GM18868 (cell line): ENCODE data around the gene DHODH.

Experiments used
- ATAC-seq: cut with Tn5 transposase; IDR thresholded peaks from one replicate; pipeline ENCODE4 v1.9.1; 2021; ENCODE audit warnings: mild to moderate bottlenecking, moderate library complexity; ENCODE audit not compliant: unreplicated experiment

DHODH gene

DNA sequence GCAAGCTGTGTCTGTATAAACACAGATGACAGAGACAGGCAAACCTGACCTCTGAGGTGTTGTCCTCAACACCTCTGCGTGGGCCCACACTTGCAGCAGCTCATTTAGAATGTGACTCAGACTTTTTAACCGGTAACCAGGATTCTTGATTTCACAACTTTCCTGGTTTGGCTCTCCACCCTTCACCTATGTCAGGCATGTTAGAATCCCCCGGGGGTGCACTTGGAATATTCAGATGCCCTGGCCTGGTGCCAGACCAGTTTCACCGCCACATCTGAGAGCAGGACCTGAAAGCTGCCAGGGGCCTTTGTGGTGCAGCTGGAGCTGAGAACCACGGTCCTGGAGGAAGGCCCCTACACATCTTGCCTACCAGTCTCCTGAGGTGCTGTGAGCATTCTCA, 4.8 kb downstream of the DHODH start:
- ATAC-seq: no peak

DNA sequence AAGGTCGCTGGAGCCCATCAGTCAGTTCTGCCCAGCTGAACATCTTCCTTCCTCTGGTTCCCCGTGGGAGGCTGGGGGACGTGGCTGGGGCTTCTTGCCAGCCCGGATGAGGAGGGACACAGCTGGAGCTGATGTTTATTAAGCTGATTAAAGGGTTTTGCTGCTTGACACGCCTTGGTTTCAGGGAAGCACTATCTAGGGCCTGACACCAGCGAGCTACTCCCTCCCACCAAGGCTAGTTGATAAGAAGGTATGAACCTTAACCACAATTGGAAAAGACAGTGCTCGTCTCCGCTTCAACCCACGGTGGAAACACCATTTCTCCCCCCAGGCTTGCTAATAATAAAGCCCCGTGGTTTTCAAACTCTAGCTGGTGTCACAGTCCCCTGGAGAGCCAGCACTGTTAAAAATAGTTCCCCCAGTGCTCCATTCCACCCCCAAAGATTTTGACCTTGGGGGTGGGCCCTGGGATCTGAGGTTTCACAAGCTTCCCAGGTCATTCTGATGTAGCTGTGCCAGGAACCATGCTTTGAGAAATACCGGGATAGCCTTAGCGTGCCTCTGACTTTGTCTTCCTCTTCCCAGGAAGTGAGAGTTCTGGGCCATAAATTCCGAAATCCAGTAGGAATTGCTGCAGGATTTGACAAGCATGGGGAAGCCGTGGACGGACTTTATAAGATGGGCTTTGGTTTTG, 5.5 kb downstream of the DHODH start:
- no peak for ATAC-seq

DNA sequence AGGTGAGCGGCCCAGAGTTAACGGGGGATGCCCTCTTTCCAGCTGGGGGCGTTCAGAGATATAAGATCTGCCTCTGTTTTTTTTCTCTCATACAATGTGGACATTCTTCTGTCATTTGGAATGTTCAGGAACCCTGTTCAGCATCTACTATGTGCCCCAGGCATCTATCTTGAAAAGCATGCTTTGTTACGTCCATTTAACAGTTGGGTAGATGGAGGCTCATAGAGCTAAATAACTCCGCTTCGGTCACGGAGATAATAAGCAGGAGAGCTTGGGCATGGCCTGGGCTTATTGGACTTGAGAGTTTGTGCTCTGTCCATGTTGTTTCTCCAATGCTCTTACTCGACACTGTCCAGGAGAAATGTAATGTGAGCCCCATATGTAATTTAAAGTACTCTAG, 6.1 kb downstream of the DHODH start:
- ATAC-seq: no peak

DNA sequence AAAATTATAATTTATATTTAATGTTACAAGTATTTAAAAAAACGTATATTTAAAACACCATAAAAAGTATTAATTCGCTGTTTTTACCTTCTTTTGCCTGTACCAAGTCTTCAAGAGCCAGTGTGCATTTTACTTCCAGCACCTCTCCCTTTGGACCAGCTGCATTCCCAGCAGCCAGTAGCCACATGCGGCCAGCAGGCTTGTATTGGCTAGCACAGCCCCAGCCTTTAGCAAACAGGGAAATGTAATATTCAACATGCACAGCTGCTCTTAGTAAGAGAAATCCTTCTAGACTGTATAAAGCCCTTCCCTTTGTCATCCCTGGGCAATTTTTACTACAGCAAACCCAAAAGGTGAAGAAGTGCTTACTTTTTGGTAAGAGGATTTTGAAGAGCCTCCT, 6.6 kb downstream of the DHODH start:
- no peak for ATAC-seq

DNA sequence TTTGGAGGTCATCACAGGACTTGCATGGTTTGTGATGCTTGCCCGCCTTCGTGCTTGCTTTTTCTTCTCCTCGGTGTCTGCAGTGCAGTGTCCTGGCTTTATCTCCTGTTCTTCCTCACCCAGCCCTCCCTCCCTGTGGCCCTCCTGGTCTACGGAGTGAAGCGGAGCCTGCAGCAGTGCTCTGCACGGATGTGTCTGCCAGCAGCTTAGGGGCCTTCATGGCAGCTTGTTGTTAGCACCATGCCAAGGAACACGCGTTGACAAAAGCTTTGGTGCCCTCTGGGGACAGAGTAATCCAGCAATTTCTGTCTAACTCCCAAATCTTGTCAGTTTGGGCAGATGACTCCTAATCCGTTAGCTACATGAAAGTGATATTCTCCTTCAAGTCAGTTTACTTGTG, 9.9 kb downstream of the DHODH start:
- no peak for ATAC-seq

DNA sequence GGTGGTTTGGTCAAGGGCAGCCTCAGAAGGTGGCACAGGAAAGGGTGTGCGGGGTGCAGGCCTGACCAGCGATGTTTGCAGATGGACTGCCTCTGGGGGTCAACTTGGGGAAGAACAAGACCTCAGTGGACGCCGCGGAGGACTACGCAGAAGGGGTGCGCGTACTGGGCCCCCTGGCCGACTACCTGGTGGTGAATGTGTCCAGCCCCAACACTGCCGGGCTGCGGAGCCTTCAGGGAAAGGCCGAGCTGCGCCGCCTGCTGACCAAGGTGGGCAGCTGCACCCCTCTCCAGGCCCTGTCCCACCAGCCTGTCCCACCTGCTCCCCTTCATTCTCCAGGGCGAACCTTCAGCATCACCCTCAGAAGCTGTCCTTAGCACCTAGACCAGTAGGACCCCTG, 12.5 kb downstream of the DHODH start:
- ATAC-seq: no peak

DNA sequence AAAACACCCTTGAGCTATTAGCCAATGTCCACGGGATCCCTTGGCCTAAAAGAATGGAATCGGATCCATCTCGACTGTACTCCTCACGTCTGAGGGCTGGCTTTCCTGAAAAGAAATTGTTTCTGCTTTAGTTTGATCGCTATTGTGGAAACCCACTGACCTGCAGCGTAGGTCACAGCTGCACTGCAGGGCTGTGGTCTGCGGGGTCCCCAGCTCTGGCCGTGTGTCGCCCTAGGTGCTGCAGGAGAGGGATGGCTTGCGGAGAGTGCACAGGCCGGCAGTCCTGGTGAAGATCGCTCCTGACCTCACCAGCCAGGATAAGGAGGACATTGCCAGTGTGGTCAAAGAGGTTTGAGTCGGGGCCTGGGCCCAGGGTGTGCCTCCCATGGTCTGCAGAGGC, 13.6 kb downstream of the DHODH start:
- ATAC-seq: no peak

DNA sequence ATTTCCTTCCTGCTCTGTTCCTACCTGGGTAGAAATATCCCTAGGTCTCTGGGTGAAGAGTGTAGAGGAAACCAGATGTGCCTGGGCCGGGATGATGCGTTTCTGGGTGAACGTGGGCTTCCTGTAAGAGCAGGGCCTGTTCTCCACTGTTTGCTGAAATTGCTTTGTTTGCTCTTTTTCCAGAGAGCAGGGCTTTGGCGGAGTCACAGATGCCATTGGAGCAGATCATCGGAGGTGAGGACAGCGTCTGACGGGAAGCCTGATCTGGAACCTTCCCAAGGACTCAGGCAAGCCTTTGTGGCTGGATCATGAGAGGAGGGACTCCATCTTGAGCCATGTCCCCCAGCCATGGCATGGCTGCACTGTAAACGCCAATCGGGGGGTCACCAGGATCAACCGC, 15.4 kb downstream of the DHODH start:
- no peak for ATAC-seq

DNA sequence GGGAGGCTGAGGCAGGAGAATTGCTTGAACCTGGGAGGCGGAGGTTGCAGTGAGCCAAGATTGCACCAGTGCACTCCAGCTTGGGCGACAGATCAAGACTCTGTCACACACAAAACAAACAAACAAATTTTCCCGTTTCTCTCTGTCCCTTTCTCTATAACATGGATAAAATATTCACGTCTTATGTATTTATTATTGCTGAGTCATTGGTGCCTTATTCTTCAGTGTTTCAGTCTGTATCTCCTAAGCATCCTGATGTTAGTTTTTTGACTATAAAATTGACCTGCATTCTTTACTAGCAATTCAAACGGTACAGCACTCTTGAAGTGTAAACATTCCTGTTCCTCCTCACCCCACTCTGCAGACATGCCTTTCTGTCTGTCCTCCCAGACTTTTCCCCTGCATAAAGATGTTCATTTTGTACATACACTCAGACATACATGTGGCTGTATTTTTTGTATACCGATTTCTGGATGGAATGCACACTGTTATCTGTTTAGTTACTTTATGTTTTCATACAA, 16.4 kb downstream of the DHODH start:
- no peak for ATAC-seq

DNA sequence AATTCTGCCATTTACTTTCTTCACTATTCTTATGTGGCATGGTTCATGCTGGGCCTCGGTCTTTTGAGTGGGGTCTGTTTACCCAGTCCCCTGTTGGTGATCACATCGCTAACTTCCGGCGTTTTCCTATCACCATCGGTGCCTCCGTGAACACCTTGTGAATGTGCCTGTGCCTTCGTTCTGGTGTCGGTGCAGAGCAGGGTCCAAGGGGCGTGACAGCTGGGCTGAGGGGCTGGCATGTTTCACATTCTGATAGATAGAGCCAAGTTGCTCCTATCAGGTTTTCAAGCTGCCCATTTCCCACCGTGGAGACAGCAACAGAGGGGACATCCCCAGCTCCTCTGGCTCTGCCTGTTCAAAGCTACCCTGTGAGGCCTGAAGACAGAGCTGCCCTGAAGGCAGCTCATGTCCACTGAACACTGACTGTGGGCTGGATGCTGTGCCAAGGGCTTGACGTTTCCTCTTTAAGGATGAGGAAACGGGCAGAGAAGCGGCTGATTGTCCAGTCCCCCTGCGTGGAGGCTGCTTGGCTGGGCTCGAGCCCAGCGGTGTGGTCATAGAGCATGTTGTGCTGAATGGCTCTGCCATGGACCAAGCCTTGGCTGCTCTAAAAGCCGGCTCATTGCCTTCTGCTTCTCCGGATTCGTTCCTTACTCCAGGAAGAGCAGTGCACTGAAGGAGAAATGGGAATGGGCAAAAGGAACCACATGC, 17.0 kb downstream of the DHODH start:
- ATAC-seq: no peak

DNA sequence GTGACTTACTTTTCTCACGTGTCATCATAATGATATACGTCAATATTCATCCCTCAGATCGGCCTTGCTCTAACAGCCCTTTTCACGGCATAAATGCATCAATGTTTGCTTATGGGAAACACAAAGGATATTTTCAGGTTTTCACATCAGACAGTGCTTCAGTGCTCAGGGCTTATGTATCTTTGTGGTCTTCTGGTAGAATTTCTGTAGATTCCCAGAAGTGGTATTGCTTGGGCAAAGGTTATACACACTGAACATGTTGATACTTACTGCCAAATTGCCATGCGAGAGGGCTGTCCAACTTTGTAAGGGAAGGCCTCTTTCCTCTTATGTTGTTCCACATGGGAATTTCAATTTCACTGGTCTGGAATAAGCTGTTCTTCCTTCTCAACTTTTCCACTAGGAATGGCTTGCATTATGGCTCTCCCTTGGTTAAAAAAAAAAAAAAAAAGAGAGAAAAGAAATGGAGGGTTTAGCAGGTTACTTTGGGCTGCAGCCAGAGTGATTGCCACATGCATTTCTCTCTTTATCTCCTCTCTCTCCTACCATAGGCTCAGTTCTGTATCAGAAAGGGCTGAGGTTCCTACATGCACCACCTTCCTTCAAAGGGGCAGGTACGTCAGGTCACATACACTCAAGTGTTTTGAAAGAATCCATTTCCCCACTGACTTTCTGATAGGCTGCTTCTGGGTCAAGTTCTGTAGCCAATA, 19.3 kb downstream of the DHODH start:
- no peak for ATAC-seq

DNA sequence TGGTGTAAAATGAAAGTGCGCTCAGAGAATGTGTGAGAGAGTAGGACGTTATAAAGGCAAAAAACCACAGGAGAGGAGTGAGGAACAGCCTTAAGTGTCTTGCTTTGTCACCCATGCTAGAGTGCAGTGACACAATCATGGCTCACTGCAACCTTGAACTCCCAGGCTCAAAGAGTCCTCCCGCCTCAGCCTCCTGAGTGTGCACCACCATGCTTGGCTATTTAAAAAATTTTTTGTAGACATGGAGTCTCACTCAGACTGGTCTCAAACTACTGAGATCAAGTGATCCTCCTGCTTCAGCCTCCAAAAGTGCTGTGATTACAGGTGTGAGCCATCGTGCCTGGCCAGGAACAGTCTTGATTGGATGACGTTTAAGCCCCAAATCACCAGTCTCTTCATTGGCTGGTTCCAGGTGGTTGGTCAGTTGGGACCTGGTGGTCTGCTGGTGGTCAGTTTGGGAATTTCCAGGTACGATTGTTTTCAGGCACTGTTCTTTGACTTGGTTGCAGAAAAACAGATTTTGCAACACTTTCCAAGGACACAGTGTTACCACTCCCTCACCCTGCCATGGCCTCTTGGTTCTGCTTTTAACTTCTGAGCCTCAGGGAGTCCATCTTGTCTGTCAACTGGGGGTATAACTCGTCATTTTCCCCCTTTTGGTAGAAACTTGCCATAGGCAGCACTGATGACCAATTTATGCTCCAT, 21.2 kb downstream of the DHODH start:
- no peak for ATAC-seq

DNA sequence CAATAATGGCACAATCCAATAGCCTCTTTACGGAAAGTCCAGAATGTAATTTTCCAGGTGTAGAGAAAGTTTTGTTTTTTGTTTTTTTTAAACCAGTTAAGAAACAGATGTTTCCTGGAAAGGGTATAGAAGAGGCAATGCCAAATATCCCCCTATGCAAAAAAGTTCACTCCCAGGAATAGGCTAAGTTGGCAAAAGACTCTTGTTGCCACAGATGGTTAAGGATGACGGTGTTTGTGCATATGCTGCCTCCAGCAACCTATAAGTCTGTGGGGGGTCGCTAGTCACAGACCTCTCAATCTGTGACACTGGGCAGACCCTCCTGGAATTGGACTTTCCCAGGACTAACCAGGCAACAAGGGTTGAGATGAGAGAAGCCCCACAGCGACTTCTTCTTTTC, 24.9 kb downstream of the DHODH start:
- ATAC-seq: no peak

DNA sequence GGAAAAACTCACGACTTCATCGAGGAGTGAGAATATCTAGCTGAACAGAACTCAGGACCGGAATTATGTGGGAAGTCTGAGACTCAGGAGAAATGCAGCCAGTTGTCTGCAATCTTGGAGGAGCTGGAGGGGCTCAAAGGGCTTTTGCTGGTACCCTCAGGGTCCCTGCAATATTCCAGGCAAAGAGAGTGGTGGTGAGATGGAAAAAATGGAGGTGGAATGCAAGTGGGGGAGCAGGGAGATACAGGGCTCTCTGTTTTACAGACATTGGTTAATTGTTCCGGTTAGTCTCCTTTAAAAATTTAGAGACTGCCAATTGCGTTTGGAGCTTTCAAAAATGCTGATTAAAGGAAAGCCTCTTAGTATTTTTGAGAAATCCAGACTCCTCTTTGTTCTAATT, 27.6 kb downstream of the DHODH start:
- ATAC-seq: no peak

DNA sequence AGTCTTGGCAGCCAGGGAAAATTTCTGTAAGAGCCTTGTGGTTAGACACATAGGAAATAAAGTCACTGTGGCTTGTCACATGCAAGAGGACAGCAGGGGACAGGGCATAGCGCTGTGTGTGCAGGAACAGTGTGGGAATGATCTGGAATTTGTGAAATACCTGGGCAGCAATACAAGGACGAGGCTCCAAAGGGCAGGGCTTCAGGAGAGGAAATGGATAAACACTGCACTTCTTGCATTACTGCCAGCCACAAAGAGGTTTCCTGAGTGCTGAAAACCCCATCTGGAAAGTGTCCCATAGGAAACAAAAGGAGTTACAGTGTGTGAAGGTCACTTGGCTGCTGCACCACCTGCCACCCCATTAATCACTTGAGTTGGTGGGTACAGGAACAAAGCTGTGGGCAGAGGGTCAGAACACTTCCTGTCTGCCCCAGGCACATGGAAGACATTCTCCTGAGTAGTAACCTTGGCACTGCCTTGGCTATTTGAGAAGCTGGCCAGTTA, 33.7 kb downstream of the DHODH start:
- ATAC-seq: no peak

DNA sequence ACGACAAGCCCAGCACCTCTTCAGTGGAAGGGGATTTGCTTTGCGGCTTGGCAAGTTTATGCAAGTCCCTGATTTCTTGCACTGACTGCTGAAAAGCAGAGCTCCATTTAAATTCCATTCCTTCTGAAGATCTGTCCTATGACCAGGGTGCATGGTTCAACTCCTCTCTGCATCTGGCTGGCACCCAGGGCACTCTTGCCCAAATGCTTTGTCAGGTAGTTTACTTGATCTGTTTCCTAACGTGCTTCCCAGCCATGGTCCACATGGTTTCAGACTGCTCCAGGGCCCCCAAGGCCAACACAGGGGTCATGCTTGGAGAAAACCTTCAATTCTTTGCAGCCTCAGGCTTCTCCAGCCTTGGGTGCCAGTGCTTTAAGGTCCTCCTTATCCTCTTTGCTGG, 34.5 kb downstream of the DHODH start:
- ATAC-seq: no peak

DNA sequence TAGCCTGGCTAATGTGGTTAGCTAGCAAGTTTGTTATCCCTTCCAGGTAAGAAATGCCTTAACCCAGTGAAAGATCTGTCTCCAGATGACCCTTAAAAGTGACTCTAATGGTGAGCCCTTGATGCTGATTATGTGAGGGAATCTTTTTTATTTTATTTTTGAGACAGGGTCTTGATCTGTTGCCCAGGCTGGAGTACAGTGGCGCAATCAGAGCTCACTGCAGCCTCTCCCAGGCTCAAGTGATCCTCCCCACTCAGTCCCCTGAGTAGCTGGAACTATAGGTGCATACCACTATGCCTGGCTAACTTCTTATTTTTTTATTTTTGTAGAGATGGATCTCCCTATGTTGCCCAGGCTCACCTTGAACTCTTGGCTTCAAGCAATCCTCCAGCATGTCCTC, 35.0 kb downstream of the DHODH start:
- ATAC-seq: no peak

DNA sequence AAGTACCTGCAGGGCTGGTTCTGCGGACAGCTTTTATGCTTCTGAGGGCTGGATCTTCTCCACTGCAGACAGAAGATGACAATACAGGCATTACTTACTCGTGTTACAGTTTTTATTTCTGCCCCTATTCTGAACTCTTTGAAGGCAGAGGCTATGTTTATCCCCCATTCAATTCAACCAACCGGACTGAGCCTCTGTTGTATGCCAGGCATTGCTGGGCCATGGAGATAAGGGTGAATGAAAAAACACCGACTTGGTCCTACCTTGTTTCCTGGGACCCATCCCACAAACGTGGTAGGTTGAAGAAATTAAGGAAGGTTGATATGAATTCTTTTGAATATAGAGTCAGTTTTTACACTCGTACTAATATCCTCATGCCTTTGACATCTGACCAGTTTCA, 35.8 kb downstream of the DHODH start:
- ATAC-seq: no peak

DNA sequence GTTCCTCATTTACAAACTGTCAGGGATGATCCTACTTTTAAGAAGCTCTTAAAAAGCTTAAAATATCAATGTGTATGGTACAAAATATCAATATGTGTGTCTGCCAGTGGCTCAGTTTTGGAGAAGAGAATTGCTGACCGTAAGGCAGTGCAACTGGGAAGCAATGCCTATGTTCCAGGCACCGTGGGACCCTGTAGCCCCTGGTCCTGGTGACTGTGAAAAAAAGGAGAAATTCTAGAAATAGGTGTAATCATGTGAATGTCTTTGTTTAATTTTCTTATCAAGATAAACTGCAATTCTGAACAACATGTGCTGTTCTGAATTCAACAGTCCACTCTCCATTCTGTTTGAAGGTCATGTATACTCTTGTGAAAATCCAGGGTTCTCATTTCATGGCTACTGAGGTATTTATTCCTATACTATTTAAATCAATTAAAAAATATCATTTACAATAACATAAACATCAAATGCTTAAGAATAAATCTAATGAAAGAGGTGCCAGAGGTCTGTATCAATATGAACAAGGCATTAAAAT, 36.3 kb downstream of the DHODH start:
- no peak for ATAC-seq

DNA sequence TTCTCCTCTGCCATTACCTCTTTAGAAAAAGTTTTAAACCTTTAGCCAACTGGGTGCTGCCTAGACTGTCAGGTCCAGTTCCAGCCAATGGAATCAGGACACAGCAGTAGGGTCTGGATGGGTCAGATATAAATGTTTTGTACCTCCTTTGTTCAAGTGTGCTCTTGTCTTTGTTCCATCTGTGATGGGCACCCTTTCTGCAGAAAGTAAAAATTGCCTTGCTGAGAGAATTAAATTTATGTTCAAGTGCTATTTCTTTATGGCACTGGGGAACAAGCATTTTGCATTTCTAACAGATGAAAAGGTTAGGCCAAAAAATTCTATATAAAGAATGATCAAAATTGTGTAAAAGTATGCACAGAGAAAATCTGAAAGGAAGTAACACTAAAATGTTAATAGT, 40.6 kb downstream of the DHODH start:
- no peak for ATAC-seq
